Mesenchymal stem cell (in vitro differentiated cells and primary cell): Measurements from ENCODE around the gene SAMHD1.
A peak's percentile ranks its signal among the peaks of the same experiment; 100 is the strongest.

Source experiments
- DNase-seq: peaks from one replicate; pipeline ENCODE4 v3.0.0-alpha.2; 2013
- H2AFZ ChIP-seq: one replicate; pipeline ENCODE4 v1.6.1; 2013; ENCODE audit warnings: low read depth, mild to moderate bottlenecking, control low read depth, inconsistent platforms, low read length, moderate library complexity
- H2AK5ac ChIP-seq: 2 replicates; pipeline ENCODE4 v1.6.1; 2013; ENCODE audit warnings: low read length, moderate library complexity, mild to moderate bottlenecking, inconsistent platforms; ENCODE audit not compliant: severe bottlenecking
- H2BK120ac ChIP-seq: one replicate; pipeline ENCODE4 v1.6.1; 2013; ENCODE audit warnings: low read depth, mild to moderate bottlenecking, inconsistent platforms, low read length, moderate library complexity
- H2BK12ac ChIP-seq, 2 experiments: one replicate each; pipeline ENCODE4 v1.6.1; 2013; ENCODE audit warnings: inconsistent platforms in 2 of 2, low read length in 2 of 2, mild to moderate bottlenecking in 2 of 2, moderate library complexity in 2 of 2, control low read depth in 1 of 2
- H2BK15ac ChIP-seq: one replicate; pipeline ENCODE4 v1.6.1; 2013; ENCODE audit warnings: mild to moderate bottlenecking, low read depth, inconsistent platforms; ENCODE audit not compliant: poor library complexity, severe bottlenecking
- H2BK5ac ChIP-seq: 2 replicates; pipeline ENCODE4 v1.6.1; 2013; ENCODE audit warnings: low read depth, mild to moderate bottlenecking, low read length, control low read depth, inconsistent platforms; ENCODE audit not compliant: poor library complexity, severe bottlenecking
- H3K14ac ChIP-seq, 2 experiments: one replicate each; pipeline ENCODE4 v1.6.1; 2013; ENCODE audit warnings: inconsistent platforms in 2 of 2, low read length in 2 of 2, control low read depth in 1 of 2, mild to moderate bottlenecking in 1 of 2, moderate library complexity in 1 of 2
- H3K18ac ChIP-seq, 2 experiments: one replicate each; pipeline ENCODE4 v1.6.1; 2013; ENCODE audit warnings: inconsistent platforms in 2 of 2, low read length in 2 of 2, control low read depth in 1 of 2, low read depth in 1 of 2, mild to moderate bottlenecking in 1 of 2
- H3K23ac ChIP-seq, 2 experiments: one replicate each; pipeline ENCODE4 v1.6.1; 2013; ENCODE audit warnings: inconsistent platforms in 2 of 2, low read length in 2 of 2, mild to moderate bottlenecking in 2 of 2, moderate library complexity in 2 of 2, control low read depth in 1 of 2
- H3K27ac ChIP-seq: 2 replicates; pipeline ENCODE4 v1.5.1; 2013; ENCODE audit warnings: mild to moderate bottlenecking, moderate library complexity, low read length, control low read depth, inconsistent platforms; ENCODE audit not compliant: poor library complexity, severe bottlenecking
- H3K27me3 ChIP-seq, 2 experiments: 2 replicates each; pipeline versions ENCODE4 v1.6.1 to v1.7.0; 2013; ENCODE audit warnings: low read length in 2 of 2, mild to moderate bottlenecking in 2 of 2, moderate library complexity in 2 of 2, control low read depth in 1 of 2, inconsistent platforms in 1 of 2; ENCODE audit not compliant: control insufficient read depth in 1 of 2, insufficient read depth in 1 of 2
- H3K36me3 ChIP-seq, 2 experiments: 2 replicates each; pipeline versions ENCODE4 v1.6.1 to v1.7.0; 2013; ENCODE audit warnings: low read length in 2 of 2, control low read depth in 1 of 2, inconsistent platforms in 1 of 2, low read depth in 1 of 2, mild to moderate bottlenecking in 1 of 2; ENCODE audit not compliant: insufficient read depth in 2 of 2, control insufficient read depth in 1 of 2
- H3K4ac ChIP-seq, 2 experiments: one replicate each; pipeline ENCODE4 v1.6.1; 2013; ENCODE audit warnings: inconsistent platforms in 2 of 2, low read length in 2 of 2, mild to moderate bottlenecking in 2 of 2, moderate library complexity in 2 of 2, control low read depth in 1 of 2, low read depth in 1 of 2
- H3K4me1 ChIP-seq: 2 replicates; pipeline ENCODE4 v1.6.1; 2013; ENCODE audit warnings: low read depth, low read length, control low read depth; ENCODE audit not compliant: control insufficient read depth, insufficient read depth
- H3K4me2 ChIP-seq: 2 replicates; pipeline ENCODE4 v1.6.1; 2013; ENCODE audit warnings: low read length, mild to moderate bottlenecking, inconsistent platforms; ENCODE audit not compliant: poor library complexity, severe bottlenecking
- H3K4me3 ChIP-seq, 2 experiments: 2 replicates each; pipeline versions ENCODE4 v1.5.1 to v1.7.0; 2013; ENCODE audit warnings: low read length in 2 of 2, mild to moderate bottlenecking in 2 of 2, control low read depth in 1 of 2, low read depth in 1 of 2; ENCODE audit not compliant: insufficient read depth in 1 of 2
- H3K79me1 ChIP-seq: replicated peaks from 2 replicates; pipeline ENCODE4 v1.6.1; 2013; ENCODE audit warnings: mild to moderate bottlenecking, control low read depth, low read length, inconsistent platforms; ENCODE audit not compliant: poor library complexity, severe bottlenecking
- H3K9ac ChIP-seq: 2 replicates; pipeline ENCODE4 v1.7.0; 2013; ENCODE audit warnings: mild to moderate bottlenecking, low read length, moderate library complexity
- H3K9me3 ChIP-seq: 2 replicates; pipeline ENCODE4 v1.7.0; 2013; ENCODE audit warnings: mild to moderate bottlenecking, low read length; ENCODE audit not compliant: control insufficient read depth
- H4K8ac ChIP-seq: one replicate; pipeline ENCODE4 v1.6.1; 2013; ENCODE audit warnings: inconsistent platforms, mild to moderate bottlenecking, low read length, moderate library complexity
- H4K91ac ChIP-seq: one replicate; pipeline ENCODE4 v1.6.1; 2013; ENCODE audit warnings: mild to moderate bottlenecking, low read length, inconsistent platforms
- WGBS: methylation state at CpG from one replicate; pipeline ENCODE4 v1.1.7; 2013; ENCODE audit warnings: mixed read lengths; 5-methylcytosine and 5-hydroxymethylcytosine counted together

Gene SAMHD1

DNA sequence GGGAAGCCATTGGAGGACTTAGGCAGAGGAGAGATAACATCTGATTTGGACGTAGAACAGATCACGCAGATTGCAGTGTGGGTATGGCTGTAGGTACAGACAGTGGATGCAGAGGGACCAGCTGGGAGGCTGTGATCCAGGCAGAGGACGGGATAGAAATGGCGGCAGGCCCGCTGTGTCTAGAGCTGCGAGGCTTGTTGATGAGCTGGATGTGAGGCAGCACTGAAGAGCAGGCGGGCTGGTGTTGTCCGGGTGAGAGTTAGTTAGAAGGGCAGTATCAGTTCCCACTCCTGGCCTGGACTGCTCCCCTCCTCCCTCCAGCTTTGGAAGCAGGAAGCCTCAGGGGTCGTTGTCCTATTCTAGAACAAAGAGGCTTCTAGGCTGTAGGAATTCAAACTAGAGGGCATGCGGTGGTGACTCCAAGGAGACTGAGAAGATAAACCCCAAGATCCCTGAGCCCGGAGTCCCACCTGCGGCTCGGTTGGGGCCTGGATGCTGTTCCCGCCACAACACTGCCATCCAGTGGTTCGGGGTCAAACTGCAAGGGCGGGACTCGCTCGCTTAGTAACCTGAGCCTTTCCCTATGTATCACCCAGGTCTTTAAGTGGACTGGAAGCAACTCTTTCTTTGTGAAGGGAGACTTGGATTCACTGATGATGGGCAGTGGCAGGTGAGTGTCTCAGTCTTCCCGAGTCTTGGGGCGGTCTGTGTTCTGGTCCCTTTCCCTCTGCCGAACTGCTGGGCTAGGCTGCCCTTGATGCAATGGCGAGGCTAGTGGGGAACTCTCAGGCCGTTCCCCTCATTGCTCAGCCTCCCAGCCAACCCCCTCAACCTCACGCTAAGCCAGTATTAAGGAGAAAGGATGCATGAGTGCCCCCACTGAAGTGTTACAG lies 64.4 kb downstream of the SAMHD1 start:
- no peak overlapping the region for H2AFZ ChIP-seq
- no peak overlapping the region for H3K23ac ChIP-seq
- H3K36me3 ChIP-seq = peaks cover 9 to 30% of the 10 kb centered on the region in 2 experiments
- H2AK5ac ChIP-seq = no peak overlapping the region
- H3K9me3 ChIP-seq = no peaks in the 10 kb centered on the region
- H3K27ac ChIP-seq = no peak overlapping the region
- WGBS = 34% methylated on average over 22 of the region's 24 CpGs
- H3K14ac ChIP-seq = no peak overlapping the region
- H3K79me1 ChIP-seq = no peaks in the 10 kb centered on the region
- peaks cover 7% of the 10 kb centered on the region for H3K4me1 ChIP-seq
- H3K27me3 ChIP-seq = peaks cover 0 to 3% of the 10 kb centered on the region in 2 experiments
- H3K4me2 ChIP-seq = peak overlapping the region; percentile 19
- H3K4ac ChIP-seq = no peak overlapping the region
- no peak overlapping the region for H2BK12ac ChIP-seq
- no peak overlapping the region for H4K91ac ChIP-seq
- peak; percentile 72 for DNase-seq
- H3K9ac ChIP-seq = peak overlapping the region; percentile 71
- H2BK120ac ChIP-seq = no peak overlapping the region
- H2BK5ac ChIP-seq = no peak overlapping the region
- no peak overlapping the region for H3K18ac ChIP-seq
- peak overlapping the region; percentile 5 for H4K8ac ChIP-seq
- peak overlapping the region in 1 of 2 experiments; percentile 73 for H3K4me3 ChIP-seq
- H2BK15ac ChIP-seq = no peak overlapping the region

- no peak overlapping the region for H3K18ac ChIP-seq
- peaks cover 0 to 13% of the 10 kb centered on the region in 2 experiments for H3K36me3 ChIP-seq
- H3K9ac ChIP-seq = no peak overlapping the region
- no peak overlapping the region for H3K27ac ChIP-seq
- no peak overlapping the region for H3K23ac ChIP-seq
- H3K4me3 ChIP-seq = no peak overlapping the region
- H3K4ac ChIP-seq = no peak overlapping the region
- H2AK5ac ChIP-seq = no peak overlapping the region
- H4K8ac ChIP-seq = no peak overlapping the region
- no peak overlapping the region for H3K4me2 ChIP-seq
- peak; percentile 37 for DNase-seq
- H2BK15ac ChIP-seq = no peak overlapping the region
- H3K14ac ChIP-seq = no peak overlapping the region
- no peak overlapping the region for H4K91ac ChIP-seq
- H3K4me1 ChIP-seq = peaks cover 13% of the 10 kb centered on the region
- no peak overlapping the region for H2BK120ac ChIP-seq
- no peak overlapping the region for H2BK12ac ChIP-seq
- no peak overlapping the region for H2BK5ac ChIP-seq
- H3K9me3 ChIP-seq = no peaks in the 10 kb centered on the region
- no peak overlapping the region for H2AFZ ChIP-seq
- no peaks in the 10 kb centered on the region for H3K79me1 ChIP-seq
- peaks cover 4 to 14% of the 10 kb centered on the region in 2 experiments for H3K27me3 ChIP-seq
- 72% methylated on average over 7 of the region's 8 CpGs for WGBS
Observed at GRCh38 chr20:36885356-36885755, 66.2 kb downstream of the SAMHD1 start.

- Histone ChIP-seq H3K27ac (no peak overlapping the region), H2BK12ac (no peak overlapping the region), H3K23ac (no peak overlapping the region), H2BK15ac (no peak overlapping the region), H4K8ac (no peak overlapping the region), H3K4me1 (peaks cover 13% of the 10 kb centered on the region), H3K9ac (no peak overlapping the region), H3K4me2 (no peak overlapping the region), H3K14ac (no peak overlapping the region), H2BK120ac (no peak overlapping the region), H3K36me3 (peaks cover 0 to 2% of the 10 kb centered on the region in 2 experiments), H3K27me3 (peaks cover 4 to 22% of the 10 kb centered on the region in 2 experiments), H3K79me1 (no peaks in the 10 kb centered on the region), H2AK5ac (no peak overlapping the region), H2AFZ (no peak overlapping the region), H2BK5ac (no peak overlapping the region), H3K4ac (no peak overlapping the region), H3K18ac (no peak overlapping the region), H4K91ac (no peak overlapping the region), H3K9me3 (no peaks in the 10 kb centered on the region), H3K4me3 (no peak overlapping the region)
- DNase-seq = no peak
- WGBS = 95% methylated on average over 4 of the region's 6 CpGs
Observed at GRCh38 chr20:36883977-36884535, 67.5 kb downstream of the SAMHD1 start.

DNA sequence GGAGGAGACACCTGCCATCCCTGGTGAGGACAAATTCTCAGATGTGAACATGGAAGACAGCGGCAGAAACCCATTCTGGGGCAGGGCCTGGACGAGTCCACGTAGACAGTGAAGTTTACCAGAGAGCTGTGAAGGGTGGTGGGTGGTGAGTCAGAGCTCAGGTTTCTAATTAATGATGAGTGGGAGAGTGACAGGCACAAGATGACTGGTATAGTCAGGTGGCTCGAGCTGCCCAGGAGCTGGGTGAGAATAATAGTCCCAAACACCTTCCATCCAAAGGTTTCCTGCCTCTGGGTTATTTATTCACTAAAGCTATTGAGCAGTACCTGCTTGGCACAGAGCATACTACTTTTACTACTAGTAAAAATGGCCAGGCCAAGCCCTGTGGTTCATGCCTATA lies 69.6 kb downstream of the SAMHD1 start:
- H4K91ac ChIP-seq = no peak overlapping the region
- no peaks in the 10 kb centered on the region for H3K9me3 ChIP-seq
- no peak overlapping the region for H3K9ac ChIP-seq
- H3K18ac ChIP-seq = no peak overlapping the region
- H2BK5ac ChIP-seq = no peak overlapping the region
- no peak for DNase-seq
- H2BK15ac ChIP-seq = no peak overlapping the region
- no peak overlapping the region for H2AK5ac ChIP-seq
- no peak overlapping the region for H3K4ac ChIP-seq
- no peaks in the 10 kb centered on the region for H3K36me3 ChIP-seq
- 64% methylated on average over 4 of the region's 4 CpGs for WGBS
- peaks cover 4 to 28% of the 10 kb centered on the region in 2 experiments for H3K27me3 ChIP-seq
- H3K27ac ChIP-seq = no peak overlapping the region
- no peak overlapping the region for H3K4me2 ChIP-seq
- H3K4me1 ChIP-seq = peaks cover 8% of the 10 kb centered on the region
- no peak overlapping the region for H3K4me3 ChIP-seq
- no peak overlapping the region for H4K8ac ChIP-seq
- H2BK120ac ChIP-seq = no peak overlapping the region
- H2BK12ac ChIP-seq = no peak overlapping the region
- H2AFZ ChIP-seq = no peak overlapping the region
- no peak overlapping the region for H3K14ac ChIP-seq
- no peak overlapping the region for H3K23ac ChIP-seq
- no peaks in the 10 kb centered on the region for H3K79me1 ChIP-seq
